ENCODE results near the gene UNK.

Gene UNK

DNA sequence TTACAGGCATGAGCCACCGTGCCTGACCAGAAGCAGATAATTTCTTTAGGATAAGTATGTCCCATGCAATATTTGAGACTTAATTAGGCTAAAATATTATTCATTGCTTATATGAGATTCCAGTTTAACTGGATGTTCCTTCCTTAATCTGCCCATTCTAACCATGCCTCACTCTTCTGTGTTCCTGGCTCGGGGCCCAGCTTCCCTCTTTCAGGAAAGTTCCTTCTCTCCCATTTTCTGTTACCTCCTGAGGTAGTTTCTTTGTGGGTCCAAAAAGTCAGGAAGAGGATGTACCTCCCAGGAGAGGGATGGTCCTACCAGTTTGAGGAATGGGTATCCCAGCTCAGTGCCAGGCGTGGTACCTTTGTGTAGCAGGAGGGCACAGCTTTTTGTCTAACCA is 23.3 kb downstream of the UNK start:
- TF ChIP-seq TAF1 (IDR thresholded peaks at IDR 0.05; ENCODE audit: borderline replicate concordance, insufficient read depth, low read length) (no peak), FOXP2 (optimal IDR thresholded peaks at IDR 0.05; ENCODE audit: borderline replicate concordance, extremely low read depth, extremely low read length, insufficient read depth) (no peak), POLR2AphosphoS5 (IDR thresholded peaks at IDR 0.05; ENCODE audit: low read depth, low read length) (no peak), SIN3A (IDR thresholded peaks at IDR 0.05; ENCODE audit: borderline replicate concordance, insufficient read depth, low read length) (no peak)
- TF ChIP-seq, protein P1, sequence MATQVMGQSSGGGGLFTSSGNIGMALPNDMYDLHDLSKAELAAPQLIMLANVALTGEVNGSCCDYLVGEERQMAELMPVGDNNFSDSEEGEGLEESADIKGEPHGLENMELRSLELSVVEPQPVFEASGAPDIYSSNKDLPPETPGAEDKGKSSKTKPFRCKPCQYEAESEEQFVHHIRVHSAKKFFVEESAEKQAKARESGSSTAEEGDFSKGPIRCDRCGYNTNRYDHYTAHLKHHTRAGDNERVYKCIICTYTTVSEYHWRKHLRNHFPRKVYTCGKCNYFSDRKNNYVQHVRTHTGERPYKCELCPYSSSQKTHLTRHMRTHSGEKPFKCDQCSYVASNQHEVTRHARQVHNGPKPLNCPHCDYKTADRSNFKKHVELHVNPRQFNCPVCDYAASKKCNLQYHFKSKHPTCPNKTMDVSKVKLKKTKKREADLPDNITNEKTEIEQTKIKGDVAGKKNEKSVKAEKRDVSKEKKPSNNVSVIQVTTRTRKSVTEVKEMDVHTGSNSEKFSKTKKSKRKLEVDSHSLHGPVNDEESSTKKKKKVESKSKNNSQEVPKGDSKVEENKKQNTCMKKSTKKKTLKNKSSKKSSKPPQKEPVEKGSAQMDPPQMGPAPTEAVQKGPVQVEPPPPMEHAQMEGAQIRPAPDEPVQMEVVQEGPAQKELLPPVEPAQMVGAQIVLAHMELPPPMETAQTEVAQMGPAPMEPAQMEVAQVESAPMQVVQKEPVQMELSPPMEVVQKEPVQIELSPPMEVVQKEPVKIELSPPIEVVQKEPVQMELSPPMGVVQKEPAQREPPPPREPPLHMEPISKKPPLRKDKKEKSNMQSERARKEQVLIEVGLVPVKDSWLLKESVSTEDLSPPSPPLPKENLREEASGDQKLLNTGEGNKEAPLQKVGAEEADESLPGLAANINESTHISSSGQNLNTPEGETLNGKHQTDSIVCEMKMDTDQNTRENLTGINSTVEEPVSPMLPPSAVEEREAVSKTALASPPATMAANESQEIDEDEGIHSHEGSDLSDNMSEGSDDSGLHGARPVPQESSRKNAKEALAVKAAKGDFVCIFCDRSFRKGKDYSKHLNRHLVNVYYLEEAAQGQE (IDR thresholded peaks at IDR 0.05; ENCODE audit: insufficient read depth in 1 of 2, low read depth in 2 of 2, low read length in 2 of 2) = no peak

DNA sequence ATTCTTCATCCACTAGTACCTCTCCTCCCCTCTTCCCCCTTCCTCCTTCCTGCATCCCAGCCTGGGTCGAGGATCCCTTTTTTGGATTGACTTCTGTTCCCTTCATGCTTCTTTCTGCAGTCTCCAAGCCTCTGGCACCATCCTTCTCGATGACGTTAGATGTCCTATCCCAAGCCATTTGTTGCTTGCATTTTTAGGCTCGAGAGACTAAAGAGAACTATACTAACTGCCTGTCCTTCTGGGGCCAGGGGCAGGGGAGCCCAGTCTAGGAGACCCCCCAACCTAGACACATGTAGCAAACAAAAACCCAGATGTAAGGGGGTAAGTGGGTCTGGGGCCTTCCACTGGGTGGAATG is 23.9 kb downstream of the UNK start:
- TF ChIP-seq, protein P1 (IDR thresholded peaks at IDR 0.05; ENCODE audit: insufficient read depth in 1 of 2, low read depth in 2 of 2, low read length in 2 of 2) = no peak
- TF ChIP-seq FOXP2 (optimal IDR thresholded peaks at IDR 0.05; ENCODE audit: borderline replicate concordance, extremely low read depth, extremely low read length, insufficient read depth) (no peak), TAF1 (IDR thresholded peaks at IDR 0.05; ENCODE audit: borderline replicate concordance, insufficient read depth, low read length) (no peak), SIN3A (IDR thresholded peaks at IDR 0.05; ENCODE audit: borderline replicate concordance, insufficient read depth, low read length) (no peak), POLR2AphosphoS5 (IDR thresholded peaks at IDR 0.05; ENCODE audit: low read depth, low read length) (no peak)

DNA sequence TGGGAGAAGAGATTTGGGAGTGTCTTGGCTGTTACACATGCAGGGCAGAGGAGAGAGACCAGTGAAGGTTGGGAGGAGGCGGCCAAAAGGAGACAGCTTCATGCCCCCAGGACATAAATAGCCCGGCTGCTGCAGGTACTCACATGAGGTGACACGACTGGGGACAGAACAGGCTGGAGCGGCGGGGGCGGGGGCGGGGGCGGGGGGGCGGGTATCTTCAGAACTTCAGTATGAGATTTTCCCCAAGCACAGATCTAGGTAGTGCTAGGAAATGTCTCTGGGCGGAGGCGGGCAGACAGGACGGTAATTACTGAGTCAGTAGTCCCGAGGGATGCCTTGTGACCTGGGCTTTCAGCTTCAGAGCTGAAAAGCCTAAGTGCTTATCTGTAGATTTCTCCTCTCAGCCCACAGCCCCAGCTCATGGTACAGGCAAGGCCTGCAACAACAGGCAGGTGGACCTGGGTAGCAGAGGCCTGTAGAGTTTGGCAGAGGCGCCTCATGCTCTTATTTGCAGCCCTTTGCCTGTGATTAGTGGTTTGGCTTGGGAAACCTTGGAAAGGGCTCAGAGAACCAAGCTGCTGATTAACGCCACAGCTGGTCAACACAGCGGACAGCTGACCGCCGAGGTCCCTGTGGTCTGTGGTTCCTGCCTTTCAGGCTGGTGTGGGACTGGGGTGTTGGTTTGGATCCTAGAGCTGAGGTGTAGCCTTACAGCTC is 24.5 kb downstream of the UNK start:
- TF ChIP-seq FOXP2 (optimal IDR thresholded peaks at IDR 0.05; ENCODE audit: borderline replicate concordance, extremely low read depth, extremely low read length, insufficient read depth) (no peak), SIN3A (IDR thresholded peaks at IDR 0.05; ENCODE audit: borderline replicate concordance, insufficient read depth, low read length) (no peak), TAF1 (IDR thresholded peaks at IDR 0.05; ENCODE audit: borderline replicate concordance, insufficient read depth, low read length) (no peak), POLR2AphosphoS5 (IDR thresholded peaks at IDR 0.05; ENCODE audit: low read depth, low read length) (no peak)
- TF ChIP-seq, protein P1 (IDR thresholded peaks at IDR 0.05; ENCODE audit: insufficient read depth in 1 of 2, low read depth in 2 of 2, low read length in 2 of 2) = no peak

DNA sequence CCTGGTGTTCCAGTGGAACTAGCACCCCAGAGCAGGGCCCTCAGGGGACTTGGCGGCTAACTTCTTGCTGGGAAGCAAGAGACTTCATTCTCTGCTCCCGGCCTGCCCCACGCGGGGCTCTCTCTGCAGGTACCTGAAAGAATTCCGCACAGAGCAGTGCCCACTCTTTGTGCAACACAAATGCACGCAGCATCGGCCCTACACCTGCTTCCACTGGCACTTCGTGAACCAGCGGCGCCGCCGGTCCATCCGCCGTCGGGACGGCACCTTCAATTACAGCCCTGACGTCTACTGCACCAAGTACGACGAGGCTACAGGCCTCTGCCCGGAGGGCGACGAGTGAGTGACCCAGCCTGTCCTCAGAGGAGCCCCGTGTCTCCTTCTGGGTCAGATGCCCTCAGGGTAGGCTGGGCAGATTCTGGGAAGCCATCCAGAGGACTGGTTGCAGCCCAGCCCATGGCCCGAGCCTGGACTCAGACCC is 25.1 kb downstream of the UNK start:
- TF ChIP-seq POLR2AphosphoS5 (IDR thresholded peaks at IDR 0.05; ENCODE audit: low read depth, low read length) (no peak), FOXP2 (optimal IDR thresholded peaks at IDR 0.05; ENCODE audit: borderline replicate concordance, extremely low read depth, extremely low read length, insufficient read depth) (no peak), TAF1 (IDR thresholded peaks at IDR 0.05; ENCODE audit: borderline replicate concordance, insufficient read depth, low read length) (no peak), SIN3A (IDR thresholded peaks at IDR 0.05; ENCODE audit: borderline replicate concordance, insufficient read depth, low read length) (no peak)
- TF ChIP-seq, protein P1 (IDR thresholded peaks at IDR 0.05; ENCODE audit: insufficient read depth in 1 of 2, low read depth in 2 of 2, low read length in 2 of 2) = no peak
